Ishikawa (cell line): ENCODE results near the gene RALGAPA1.

Experiments used
- CEBPB ChIP-seq: IDR thresholded peaks from 2 replicates; pipeline ENCODE4 v1.6.1; 2012
- CREB1 ChIP-seq: IDR thresholded peaks from 2 replicates; pipeline ENCODE4 v1.6.1; 2012; ENCODE audit warnings: low read depth
- EGR1 ChIP-seq: IDR thresholded peaks from 2 replicates; pipeline ENCODE4 v1.6.1; 2012
- EP300 ChIP-seq: IDR thresholded peaks from 2 replicates; pipeline ENCODE4 v1.6.1; 2012; ENCODE audit warnings: borderline replicate concordance
- FOXM1 ChIP-seq: IDR thresholded peaks from 2 replicates; pipeline ENCODE4 v1.6.1; 2012; ENCODE audit warnings: low read depth, borderline replicate concordance
- MAX ChIP-seq: IDR thresholded peaks from 2 replicates; pipeline ENCODE4 v1.6.1; 2012
- NFIC ChIP-seq: IDR thresholded peaks from 2 replicates; pipeline ENCODE4 v1.6.1; 2012
- RAD21 ChIP-seq: IDR thresholded peaks from 2 replicates; pipeline ENCODE4 v1.6.1; 2012; ENCODE audit warnings: low read depth
- REST ChIP-seq: IDR thresholded peaks from 2 replicates; pipeline ENCODE4 v1.6.1; 2012; ENCODE audit warnings: low read depth, mild to moderate bottlenecking
- TAF1 ChIP-seq: IDR thresholded peaks from 2 replicates; pipeline ENCODE4 v1.6.1; 2012; ENCODE audit warnings: low read depth, mild to moderate bottlenecking
- TCF12 ChIP-seq: IDR thresholded peaks from 2 replicates; pipeline ENCODE4 v1.6.1; 2012; ENCODE audit warnings: low read depth
- TEAD4 ChIP-seq: IDR thresholded peaks from 2 replicates; pipeline ENCODE4 v1.6.1; 2012
- USF1 ChIP-seq: IDR thresholded peaks from 2 replicates; pipeline ENCODE4 v1.6.1; 2012
- YY1 ChIP-seq: IDR thresholded peaks from 2 replicates; pipeline ENCODE4 v1.6.1; 2012; ENCODE audit warnings: low read depth
- ZBTB7A ChIP-seq: IDR thresholded peaks from 2 replicates; pipeline ENCODE4 v1.6.1; 2012; ENCODE audit warnings: low read depth

RALGAPA1 gene

GRCh38 chr14:35704793-35705493 is 104.2 kb downstream of the RALGAPA1 start:
- no peak for TF ChIP-seq RAD21
- TF ChIP-seq USF1: no peak
- no peak for TF ChIP-seq NFIC
- no peak for TF ChIP-seq TAF1
- no peak for TF ChIP-seq TEAD4
- no peak for TF ChIP-seq REST
- TF ChIP-seq EGR1: no peak
- no peak for TF ChIP-seq CEBPB
- TF ChIP-seq EP300: no peak
- no peak for TF ChIP-seq MAX
- no peak for TF ChIP-seq CREB1
- no peak for TF ChIP-seq YY1
- TF ChIP-seq FOXM1: no peak
- TF ChIP-seq TCF12: no peak

GRCh38 chr14:35701531-35701930 is 107.6 kb downstream of the RALGAPA1 start:
- TF ChIP-seq YY1 (no peak), RAD21 (no peak), NFIC (no peak), EGR1 (no peak), CREB1 (no peak), TEAD4 (no peak), EP300 (no peak), TAF1 (no peak)

GRCh38 chr14:35699791-35700444 is 109.2 kb downstream of the RALGAPA1 start:
- TF ChIP-seq YY1 (no peak), TAF1 (no peak), REST (no peak), EP300 (no peak), USF1 (no peak), ZBTB7A (no peak), CEBPB (no peak), FOXM1 (no peak), EGR1 (no peak), CREB1 (no peak), TEAD4 (no peak), NFIC (no peak)

- TF ChIP-seq ZBTB7A (no peak), MAX (no peak), USF1 (no peak), EGR1 (no peak), REST (no peak), EP300 (no peak), YY1 (no peak), CEBPB (no peak), TCF12 (no peak), CREB1 (no peak), TAF1 (no peak), RAD21 (no peak), FOXM1 (no peak), TEAD4 (no peak), NFIC (no peak)
These were observed 112.5 kb downstream of the RALGAPA1 start for GRCh38 chr14:35696575-35696974.
